Measurements from ENCODE around the gene ACSF2.
"Not testable (repeated sequence)": the region's sequence is repeated elsewhere in the genome, so short reads cannot be mapped to it uniquely, and the experiment has no call there.

The ACSF2 gene

GRCh38 chr17:50465635-50466034, 39.6 kb downstream of the ACSF2 start:
- DNase-seq = no peak

DNA sequence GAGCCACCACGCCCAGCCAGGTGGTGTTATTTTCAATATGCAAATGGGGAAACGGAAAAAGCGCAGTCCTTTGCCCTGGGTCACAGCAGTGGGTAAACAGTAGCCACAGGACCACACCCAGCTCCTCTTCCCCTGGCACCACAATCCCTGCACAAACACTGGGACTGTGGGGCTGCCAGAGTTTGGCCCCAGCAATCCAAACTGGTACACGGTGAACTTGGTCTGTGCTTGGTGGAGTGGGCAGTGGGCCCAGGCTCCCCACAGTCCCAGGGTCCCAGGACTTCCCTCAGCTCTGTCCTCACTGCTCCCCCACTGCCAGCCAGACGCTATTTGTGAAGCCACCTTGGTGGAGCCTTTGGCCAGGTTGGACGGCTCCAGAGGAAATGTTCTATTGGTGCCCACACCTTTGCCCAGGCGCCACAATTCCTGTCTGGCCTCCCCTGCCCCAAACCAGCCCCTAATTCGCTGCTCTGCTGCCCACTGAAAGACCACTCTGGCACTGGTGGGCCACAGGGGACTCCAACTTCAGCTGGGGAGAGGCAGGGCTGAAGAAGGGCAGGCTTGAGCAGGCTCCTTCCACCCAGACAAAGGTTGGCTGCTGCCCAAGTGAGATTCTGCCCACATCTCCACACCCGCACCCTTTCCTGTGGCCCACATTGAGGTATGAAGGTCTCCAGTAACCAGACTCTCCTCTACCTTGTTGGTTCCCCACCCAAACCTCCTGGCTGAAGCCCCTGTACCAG, 40.5 kb downstream of the ACSF2 start:
- DNase-seq = no peak

DNA sequence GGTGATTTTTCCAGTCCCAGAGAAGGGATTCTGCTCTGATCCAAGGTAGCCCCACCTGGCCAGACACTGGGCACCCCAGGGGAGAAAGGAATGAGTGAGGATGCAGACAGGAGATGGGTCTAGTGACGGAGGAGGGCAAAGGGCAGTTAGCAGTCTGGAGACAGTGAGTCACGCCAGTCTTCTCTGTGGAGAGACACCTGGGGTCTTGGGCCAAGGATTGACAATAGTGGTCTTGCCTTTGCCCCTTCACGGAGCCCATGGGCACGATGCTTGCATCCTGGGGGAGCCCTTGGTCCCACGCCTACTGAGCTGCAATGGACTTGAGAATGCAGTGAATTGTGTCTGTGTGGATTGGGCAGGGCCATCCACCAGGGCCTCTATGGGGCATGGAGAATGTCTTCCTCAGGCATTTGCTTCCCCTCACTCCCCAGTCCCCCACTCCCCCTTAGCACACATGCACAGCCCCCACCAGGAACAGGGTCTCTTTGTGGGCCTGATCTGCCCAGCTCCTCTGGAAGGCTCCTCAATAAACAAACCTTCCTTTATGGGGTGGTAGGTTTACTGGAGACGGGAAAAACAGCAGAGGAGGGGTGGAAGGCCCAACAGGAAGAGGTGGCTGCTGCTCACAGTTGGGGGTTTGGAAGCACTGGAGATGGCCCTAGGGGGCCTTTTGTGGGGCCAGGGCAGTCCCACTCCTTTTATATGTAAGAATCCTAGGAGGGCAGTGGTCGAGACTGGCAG, 41.3 kb downstream of the ACSF2 start:
- DNase-seq = no peak

GRCh38 chr17:50467855-50468303, 41.9 kb downstream of the ACSF2 start:
- DNase-seq = no peak

DNA sequence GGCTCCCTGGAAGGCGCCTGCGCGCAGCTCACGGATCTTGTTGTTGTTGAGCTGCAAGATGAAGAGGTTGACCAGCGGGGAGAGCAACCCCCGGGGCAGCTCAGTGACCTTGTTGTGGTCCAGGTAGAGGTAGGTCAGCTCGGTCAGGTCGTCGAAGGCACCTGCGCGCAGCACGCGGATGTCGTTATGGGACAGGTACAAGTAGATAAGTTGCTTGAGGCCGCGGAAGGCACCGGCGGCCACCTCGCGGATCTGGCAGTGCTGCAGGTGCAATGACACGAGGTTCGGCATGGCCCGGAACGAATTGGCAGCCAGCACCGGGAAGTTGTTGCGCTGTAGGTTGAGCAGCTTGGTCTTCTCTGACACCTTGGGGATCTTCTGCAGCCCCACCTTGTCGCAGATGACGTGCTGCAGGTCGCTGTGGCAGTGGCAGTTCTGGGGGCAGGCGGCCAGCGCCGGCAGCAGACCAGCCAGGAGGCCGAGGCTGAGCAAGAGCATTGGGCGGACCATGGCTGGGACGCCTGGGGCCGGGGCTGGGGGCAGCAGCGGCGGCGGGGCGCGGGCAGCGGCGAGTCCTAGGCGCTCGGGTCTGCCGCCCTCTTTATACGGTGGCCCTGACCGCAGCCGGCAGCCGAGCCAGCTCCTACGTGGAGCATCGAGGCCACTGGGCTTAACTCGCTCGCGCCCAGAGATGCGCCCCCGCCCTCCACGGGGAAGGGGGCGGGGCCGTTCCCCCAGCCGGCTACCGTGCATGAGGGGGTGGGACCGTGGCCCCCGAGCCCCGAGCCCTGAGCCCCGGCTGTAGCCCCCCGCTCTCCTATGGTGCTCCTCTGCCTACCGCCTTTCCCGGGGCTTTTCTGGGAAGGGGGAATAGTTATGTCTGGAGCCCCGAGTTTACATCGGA, 42.5 kb downstream of the ACSF2 start, which contains the start of gene CHAD:
CHAD (minus strand) TSS at position 577 of the 904 bp plus-strand sequence; CDS start at position 510, 67 bp downstream.
- no peak for DNase-seq

DNA sequence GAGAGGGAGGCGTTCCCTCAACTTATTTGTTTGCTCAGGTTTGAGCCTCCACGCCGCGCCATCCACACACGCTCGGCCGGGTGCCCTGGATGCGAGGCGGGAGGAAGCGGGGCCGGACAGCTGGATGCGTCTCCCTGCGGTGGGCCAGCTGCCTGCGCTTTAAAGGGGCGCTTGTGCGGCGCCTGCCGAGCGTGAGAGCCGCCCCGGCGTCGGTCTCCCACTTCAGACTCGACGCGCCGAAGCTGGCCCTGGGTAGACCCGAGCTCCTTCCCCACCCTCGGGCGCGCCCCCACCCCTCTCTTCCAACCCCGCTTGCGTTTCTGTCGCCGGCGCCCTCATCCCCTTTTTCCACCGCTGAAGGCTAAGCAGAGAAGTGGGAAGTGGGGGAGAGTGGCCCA, 43.2 kb downstream of the ACSF2 start:
- DNase-seq = no peak

DNA sequence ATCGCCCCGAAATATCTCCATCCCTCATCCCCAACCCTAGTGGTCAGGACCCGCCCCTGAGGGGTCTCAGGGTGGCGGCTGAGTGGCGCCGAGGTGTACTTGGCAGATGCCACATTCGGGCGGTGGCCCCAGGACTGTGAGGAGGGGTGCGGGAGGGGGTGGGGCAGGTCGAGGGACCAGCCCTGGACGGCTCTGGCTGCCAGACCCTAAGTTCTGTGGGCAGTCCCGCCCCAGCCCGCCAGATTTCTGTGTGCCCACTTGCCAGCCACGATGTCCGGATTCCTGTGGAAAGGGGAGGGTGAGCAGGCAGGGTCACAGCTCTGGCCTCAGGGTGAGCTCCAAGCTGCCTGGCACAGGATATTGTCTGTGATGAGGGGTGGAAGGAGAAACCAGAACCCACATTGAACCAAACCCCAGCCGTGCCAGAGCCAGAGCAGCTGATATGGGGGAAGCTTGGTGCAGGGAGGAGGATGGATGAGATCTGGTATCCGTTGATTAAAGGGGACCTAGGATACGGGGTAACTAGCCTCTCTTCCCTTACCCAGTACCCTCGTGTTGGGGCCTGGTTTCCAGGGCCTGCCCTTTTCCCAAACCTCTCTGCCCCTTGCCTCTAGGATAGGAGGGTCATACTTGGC, 43.8 kb downstream of the ACSF2 start:
- peak; percentile 51 for DNase-seq

DNA sequence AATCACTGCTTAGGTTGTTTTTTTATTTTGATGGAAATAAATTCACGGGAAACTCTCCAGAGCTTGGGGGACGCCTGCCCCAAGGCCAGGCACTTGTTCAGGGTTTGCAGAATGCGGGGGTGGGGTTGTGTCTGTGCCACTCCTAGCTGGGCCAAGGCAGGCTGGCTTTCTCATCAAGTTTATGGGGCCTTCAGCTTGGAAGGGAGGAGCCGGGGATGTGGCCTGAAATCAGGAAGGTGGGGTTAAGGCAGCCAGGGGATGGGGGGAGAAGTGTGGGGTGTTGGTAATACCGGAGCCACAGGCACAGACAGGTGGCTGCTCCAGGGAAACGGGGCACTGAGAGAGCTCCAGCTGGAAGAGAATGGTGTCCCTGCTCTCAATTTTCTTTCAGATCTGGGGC, 44.4 kb downstream of the ACSF2 start:
- DNase-seq = peak; percentile 50

DNA sequence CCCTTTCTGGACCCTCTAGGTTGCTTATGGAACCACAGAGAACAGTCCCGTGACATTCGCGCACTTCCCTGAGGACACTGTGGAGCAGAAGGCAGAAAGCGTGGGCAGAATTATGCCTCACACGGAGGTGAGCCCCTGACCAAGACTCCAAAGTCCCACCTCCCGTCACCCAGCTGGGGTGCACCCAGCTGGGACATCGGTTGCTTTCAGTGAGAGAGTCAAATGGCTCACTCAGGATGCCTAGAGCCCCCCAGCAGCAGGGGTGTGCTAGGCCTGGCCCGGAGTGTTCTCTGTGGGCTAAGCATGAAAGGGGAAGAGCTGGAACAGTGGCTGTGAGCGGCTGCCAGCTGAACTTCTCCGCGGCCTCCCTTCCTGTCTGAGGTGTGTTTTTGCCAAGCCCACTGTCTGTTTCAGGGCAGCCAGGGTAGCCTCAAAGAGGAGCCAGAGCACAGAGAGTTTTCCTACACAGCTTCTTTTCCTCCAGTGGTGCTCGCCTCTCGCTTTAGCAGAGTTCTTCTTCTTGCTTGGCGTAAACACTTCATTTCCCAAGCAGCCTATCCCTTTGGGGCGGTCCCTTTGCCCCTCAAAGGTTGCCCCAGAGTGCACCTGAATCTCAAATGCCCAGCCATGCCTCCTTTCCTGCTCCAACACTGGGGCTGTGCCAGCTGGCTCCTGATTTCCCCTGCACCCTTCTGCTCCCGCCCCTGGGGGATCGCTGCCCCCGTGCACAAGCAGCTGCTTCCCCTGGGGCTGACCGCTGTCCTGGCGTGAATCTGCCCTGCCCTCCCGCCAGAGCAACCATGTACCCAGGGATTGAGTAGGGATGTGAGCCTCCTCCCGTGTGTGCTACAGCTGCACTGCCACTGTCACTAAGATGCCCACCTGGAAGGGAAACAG, 45.2 kb downstream of the ACSF2 start:
- DNase-seq = peak; percentile 54

GRCh38 chr17:50472286-50472685, 46.3 kb downstream of the ACSF2 start:
- peak; percentile 49 for DNase-seq

- peak; percentile 65 for DNase-seq
Observed at GRCh38 chr17:50472761-50473161, 46.7 kb downstream of the ACSF2 start.

DNA sequence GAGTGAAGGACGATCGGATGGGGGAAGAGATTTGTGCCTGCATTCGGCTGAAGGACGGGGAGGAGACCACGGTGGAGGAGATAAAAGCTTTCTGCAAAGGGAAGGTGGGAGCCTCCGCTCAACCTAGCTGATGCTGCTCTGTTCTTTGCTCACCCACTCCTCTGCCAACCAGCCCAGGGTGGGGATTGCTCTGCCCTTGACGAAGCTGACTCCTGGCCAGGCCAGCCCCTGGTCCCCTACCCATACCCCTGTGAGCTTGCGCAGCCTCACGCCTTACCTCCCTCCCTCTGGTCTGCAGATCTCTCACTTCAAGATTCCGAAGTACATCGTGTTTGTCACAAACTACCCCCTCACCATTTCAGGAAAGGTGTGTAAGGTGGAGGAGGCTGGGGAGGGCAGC, 47.9 kb downstream of the ACSF2 start:
- DNase-seq = no peak

- DNase-seq = no peak
Observed at GRCh38 chr17:50474523-50474922, 48.5 kb downstream of the ACSF2 start.

GRCh38 chr17:50475362-50475761, 49.3 kb downstream of the ACSF2 start:
- DNase-seq = no peak

DNA sequence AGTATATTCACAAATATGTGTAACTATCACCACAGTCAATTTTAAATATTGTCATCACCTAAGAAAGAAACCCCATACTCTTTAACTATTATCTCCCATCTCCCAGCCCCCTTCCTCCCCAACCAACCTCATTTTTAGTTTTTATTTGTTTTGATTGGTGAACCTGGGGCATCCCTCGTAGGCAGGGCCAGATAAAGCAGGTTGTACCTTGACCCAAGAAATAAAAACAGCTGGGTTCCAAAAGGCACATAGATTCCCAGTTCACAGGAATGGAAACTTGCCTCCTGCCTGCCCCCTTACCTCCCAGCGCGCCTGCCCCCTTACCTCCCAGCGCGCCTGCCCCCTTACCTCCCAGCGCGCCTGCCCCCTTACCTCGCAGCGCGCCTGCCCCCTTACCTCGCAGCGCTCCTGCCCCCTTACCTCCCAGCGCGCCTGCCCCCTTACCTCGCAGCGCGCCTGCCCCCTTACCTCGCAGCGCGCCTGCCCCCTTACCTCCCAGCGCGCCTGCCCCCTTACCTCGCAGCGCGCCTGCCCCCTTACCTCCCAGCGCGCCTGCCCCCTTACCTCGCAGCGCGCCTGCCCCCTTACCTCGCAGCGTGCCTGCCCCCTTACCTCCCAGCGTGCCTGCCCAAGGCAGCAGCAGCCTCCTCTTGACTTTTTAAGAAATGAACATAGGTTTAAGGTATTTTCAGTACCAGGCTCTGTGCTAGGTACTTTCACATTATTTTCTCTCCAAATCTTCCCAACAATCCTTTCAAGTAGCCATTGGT, 49.9 kb downstream of the ACSF2 start:
- DNase-seq = not testable (repeated sequence)

- no peak for DNase-seq
Observed at GRCh38 chr17:50476545-50477315, 50.7 kb downstream of the ACSF2 start.

DNA sequence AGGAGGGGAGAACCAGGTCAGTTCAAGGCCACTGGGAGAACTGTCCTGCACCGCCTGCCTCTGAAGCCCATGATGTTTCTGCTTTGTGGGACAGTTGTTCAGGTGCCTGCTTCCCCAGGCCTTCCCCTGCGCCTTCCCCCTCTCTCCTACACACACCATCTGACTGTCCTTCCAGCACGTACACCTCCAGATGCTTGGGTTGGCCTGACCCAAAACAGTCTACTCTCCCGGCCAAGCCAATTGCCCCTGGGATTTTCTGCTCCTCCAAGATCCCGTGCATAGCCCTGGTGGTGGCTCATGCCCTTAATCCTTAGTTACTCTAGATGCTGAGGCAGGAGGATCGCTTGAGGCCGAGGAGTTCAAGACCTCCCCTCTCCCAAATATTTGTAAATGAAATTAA, 52.0 kb downstream of the ACSF2 start:
- DNase-seq = no peak

DNA sequence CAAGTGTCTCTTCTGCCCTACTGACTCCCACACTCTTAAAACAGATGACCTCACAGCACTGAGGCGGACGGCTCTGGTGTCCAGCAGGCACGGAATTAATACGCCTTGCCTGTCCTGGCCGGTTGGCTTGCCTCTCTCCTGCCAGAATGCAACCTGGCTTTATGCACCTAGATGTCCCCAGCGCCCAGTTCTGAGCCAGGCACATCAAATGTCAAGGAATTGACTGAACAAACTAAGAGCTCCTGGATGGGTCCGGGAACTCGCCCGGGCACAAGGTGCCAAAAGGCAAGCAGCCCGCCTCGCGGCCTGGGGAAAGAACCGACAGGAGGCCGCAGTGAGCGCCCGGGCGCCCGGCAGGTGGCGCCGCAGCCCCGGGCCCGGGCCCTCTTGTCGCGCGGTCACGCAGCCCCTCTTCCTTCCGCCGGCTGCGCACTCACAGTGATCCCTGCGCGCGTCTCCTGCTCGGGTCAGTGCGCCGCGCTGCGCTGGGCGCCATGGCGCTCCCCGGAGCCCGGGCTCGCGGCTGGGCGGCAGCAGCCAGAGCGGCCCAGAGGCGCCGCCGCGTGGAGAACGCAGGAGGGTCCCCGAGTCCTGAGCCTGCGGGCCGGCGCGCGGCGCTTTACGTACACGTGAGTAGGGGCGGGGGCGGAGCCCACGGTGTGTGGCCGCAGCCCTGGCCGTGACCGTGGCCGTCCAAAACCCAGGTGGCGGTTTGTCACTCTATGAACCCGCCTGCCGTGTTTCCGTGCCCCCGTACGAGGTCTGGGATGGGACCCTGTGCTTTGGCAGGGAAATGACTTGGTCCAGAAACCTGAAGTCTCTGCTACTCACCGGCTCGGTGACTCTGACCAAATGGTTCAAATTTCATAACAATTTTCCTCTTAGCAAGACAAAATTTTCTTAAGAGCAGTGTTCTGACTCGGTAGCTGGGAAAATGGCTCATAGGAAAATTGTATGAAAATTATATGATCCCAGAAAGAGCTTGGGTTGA, 52.7 kb downstream of the ACSF2 start, which contains the start of gene RSAD1:
RSAD1 (plus strand) TSS at position 470 of the 991 bp plus-strand sequence; CDS start at position 495, 25 bp downstream.
- DNase-seq = peak; percentile 98

Measured in islet precursor cell (in vitro differentiated cells).